Amniotic stem cell (primary cell): Measurements from ENCODE around the gene WDR86.
A peak's percentile ranks its signal among the peaks of the same experiment; 100 is the strongest.

Experiments
- DNase-seq: peaks from one replicate; lab custom pipeline; 2025; lab: John Stamatoyannopoulos, UW

Gene WDR86

GRCh38 chr7:151409667-151410404 lies at the start of gene WDR86:
TSS of gene WDR86 (minus strand) at chr7:151410038. CDS start at chr7:151409589, 449 bp downstream.
- no peak for DNase-seq

GRCh38 chr7:151457534-151457933 lies 47.7 kb upstream of the WDR86 start:
- DNase-seq, result no peak

GRCh38 chr7:151456782-151457181 lies 46.9 kb upstream of the WDR86 start:
- no peak for DNase-seq

GRCh38 chr7:151456276-151456675 lies 46.4 kb upstream of the WDR86 start:
- DNase-seq, result no peak

- no peak for DNase-seq
Measured at GRCh38 chr7:151455690-151456089, 45.9 kb upstream of the WDR86 start.

- DNase-seq, result no peak
Measured at GRCh38 chr7:151454932-151455530, 45.2 kb upstream of the WDR86 start.

GRCh38 chr7:151454305-151454704 lies 44.5 kb upstream of the WDR86 start:
- no peak for DNase-seq

GRCh38 chr7:151453326-151453791 lies 43.5 kb upstream of the WDR86 start:
- no peak for DNase-seq

- DNase-seq, result no peak
Measured at GRCh38 chr7:151452680-151453325, 43.0 kb upstream of the WDR86 start.

GRCh38 chr7:151451626-151452571 lies 42.1 kb upstream of the WDR86 start:
- no peak for DNase-seq

GRCh38 chr7:151451156-151451555 lies 41.3 kb upstream of the WDR86 start:
- no peak for DNase-seq

- no peak for DNase-seq
Measured at GRCh38 chr7:151449990-151450389, 40.2 kb upstream of the WDR86 start.

GRCh38 chr7:151448261-151449252 lies 38.7 kb upstream of the WDR86 start:
- peak; percentile 32 for DNase-seq

GRCh38 chr7:151447901-151448260 lies 38.0 kb upstream of the WDR86 start:
- DNase-seq, result no peak

- no peak for DNase-seq
Measured at GRCh38 chr7:151447312-151447711, 37.5 kb upstream of the WDR86 start.

GRCh38 chr7:151446412-151446811 lies 36.6 kb upstream of the WDR86 start:
- DNase-seq, result no peak

GRCh38 chr7:151444632-151445031 lies 34.8 kb upstream of the WDR86 start:
- DNase-seq, result no peak

- DNase-seq, result no peak
Measured at GRCh38 chr7:151442776-151443496, 33.1 kb upstream of the WDR86 start.

- DNase-seq, result no peak
Measured at GRCh38 chr7:151440799-151441445, 31.1 kb upstream of the WDR86 start.
